Measurements from ENCODE around the gene KRTAP4-16. TPM values are rescaled to one million over a fixed set of nuclear protein-coding genes. Genes with fewer than 3 reads are reported as not detected.

Gene KRTAP4-16
- not detected in 2 replicates for total RNA-seq

GRCh38 chr17:41101586-41102259, at the start of gene KRTAP4-16:
Gene KRTAP4-16, minus strand, starts transcription at chr17:41102209. Its CDS starts 0 bp downstream, at chr17:41102209.

GRCh38 chr17:41149652-41149985, 47.6 kb upstream of the KRTAP4-16 start, which contains the start of gene KRTAP4-5:
Gene KRTAP4-5, minus strand, starts transcription at chr17:41149825. Its CDS starts 58 bp downstream, at chr17:41149767.

GRCh38 chr17:41140360-41141131, 38.5 kb upstream of the KRTAP4-16 start, which contains the start of gene KRTAP4-6:
Gene KRTAP4-6, minus strand, starts transcription at chr17:41140544. Its CDS starts 57 bp downstream, at chr17:41140487.

GRCh38 chr17:41123991-41124371, 22.0 kb upstream of the KRTAP4-16 start, which contains the start of gene KRTAP4-12:
Gene KRTAP4-12, minus strand, starts transcription at chr17:41124182. Its CDS starts 60 bp downstream, at chr17:41124122.

GRCh38 chr17:41117846-41118386, 15.9 kb upstream of the KRTAP4-16 start, which contains the start of gene KRTAP4-11:
Gene KRTAP4-11, minus strand, starts transcription at chr17:41118373. Its CDS starts 58 bp downstream, at chr17:41118315.

GRCh38 chr17:41105347-41105746, 3.3 kb upstream of the KRTAP4-16 start, which contains the start of gene KRTAP4-9:
Gene KRTAP4-9, plus strand, starts transcription at chr17:41105389. Its CDS starts 0 bp downstream, at chr17:41105389.

GRCh38 chr17:41098042-41098441, 4.0 kb downstream of the KRTAP4-16 start, which contains the start of gene KRTAP4-8:
Gene KRTAP4-8, minus strand, starts transcription at chr17:41098142. Its CDS starts 58 bp downstream, at chr17:41098084.

GRCh38 chr17:41084100-41084856, 17.7 kb downstream of the KRTAP4-16 start, which contains the start of gene KRTAP4-7:
Gene KRTAP4-7, plus strand, starts transcription at chr17:41084150. Its CDS starts 57 bp downstream, at chr17:41084207.

GRCh38 chr17:41065829-41066624, 36.0 kb downstream of the KRTAP4-16 start, which contains the start of gene KRTAP2-4:
Gene KRTAP2-4, minus strand, starts transcription at chr17:41065879. Its CDS starts 34 bp downstream, at chr17:41065845.

GRCh38 chr17:41060052-41060604, 41.9 kb downstream of the KRTAP4-16 start, which contains the start of gene KRTAP2-3:
Gene KRTAP2-3, minus strand, starts transcription at chr17:41060114. Its CDS starts 64 bp downstream, at chr17:41060050.

GRCh38 chr17:41055130-41055529, 46.9 kb downstream of the KRTAP4-16 start, which contains the start of gene KRTAP2-2:
Gene KRTAP2-2, minus strand, starts transcription at chr17:41055230. Its CDS starts 19 bp downstream, at chr17:41055211.

Other genes with a start within 250 kb of the KRTAP4-16 start
- not detected in 2 replicates for gene KRT12, start 235.0 kb downstream of the KRTAP4-16 start, total RNA-seq
- gene KRT20, start 217.0 kb downstream of the KRTAP4-16 start, total RNA-seq = not detected in 2 replicates
- gene KRT23, start 164.6 kb downstream of the KRTAP4-16 start, total RNA-seq = under 0.01 TPM in 1 of 2 replicates, not detected in the other
- gene KRT39, start 135.3 kb downstream of the KRTAP4-16 start, total RNA-seq = 0.28 TPM in 1 of 2 replicates, not detected in the other
- not detected in 2 replicates for gene KRT40, start 117.9 kb downstream of the KRTAP4-16 start, total RNA-seq
- gene KRTAP3-3, start 108.0 kb downstream of the KRTAP4-16 start, total RNA-seq = not detected in 2 replicates
- not detected in 2 replicates for gene KRTAP3-2, start 102.3 kb downstream of the KRTAP4-16 start, total RNA-seq
- gene KRTAP3-1, start 93.1 kb downstream of the KRTAP4-16 start, total RNA-seq = not detected in 2 replicates
- 1.9 and 5.1 TPM in 2 replicates for gene KRTAP1-5, start 75.0 kb downstream of the KRTAP4-16 start, total RNA-seq
- not detected in 2 replicates for gene KRTAP1-4, start 72.0 kb downstream of the KRTAP4-16 start, total RNA-seq
- gene KRTAP1-3, start 67.3 kb downstream of the KRTAP4-16 start, total RNA-seq = not detected in 2 replicates
- gene KRTAP1-1, start 60.8 kb downstream of the KRTAP4-16 start, total RNA-seq = under 0.01 TPM in 1 of 2 replicates, not detected in the other
- not detected in 2 replicates for gene KRTAP2-1, start 54.9 kb downstream of the KRTAP4-16 start, total RNA-seq
- not detected in 2 replicates for gene KRTAP2-2, start 47.0 kb downstream of the KRTAP4-16 start, total RNA-seq
- gene KRTAP2-3, start 42.1 kb downstream of the KRTAP4-16 start, total RNA-seq = under 0.01 and 0.77 TPM in 2 replicates
- gene KRTAP2-4, start 36.3 kb downstream of the KRTAP4-16 start, total RNA-seq = 0.28 TPM in 1 of 2 replicates, not detected in the other
- not detected in 2 replicates for gene KRTAP4-7, start 18.1 kb downstream of the KRTAP4-16 start, total RNA-seq
- gene KRTAP4-8, start 4.1 kb downstream of the KRTAP4-16 start, total RNA-seq = not detected in 2 replicates
- gene KRTAP4-9, start 3.2 kb upstream of the KRTAP4-16 start, total RNA-seq = not detected in 2 replicates
- gene KRTAP4-11, start 16.2 kb upstream of the KRTAP4-16 start, total RNA-seq = not detected in 2 replicates
- not detected in 2 replicates for gene KRTAP4-12, start 22.0 kb upstream of the KRTAP4-16 start, total RNA-seq
- gene KRTAP4-6, start 38.3 kb upstream of the KRTAP4-16 start, total RNA-seq = not detected in 2 replicates
- not detected in 2 replicates for gene KRTAP4-5, start 47.6 kb upstream of the KRTAP4-16 start, total RNA-seq
- gene KRTAP4-4, start 58.5 kb upstream of the KRTAP4-16 start, total RNA-seq = not detected in 2 replicates
- gene KRTAP4-3, start 66.0 kb upstream of the KRTAP4-16 start, total RNA-seq = not detected in 2 replicates
- gene KRTAP4-2, start 76.0 kb upstream of the KRTAP4-16 start, total RNA-seq = not detected in 2 replicates
- not detected in 2 replicates for gene KRTAP4-1, start 82.7 kb upstream of the KRTAP4-16 start, total RNA-seq
- gene KRTAP9-1, start 87.7 kb upstream of the KRTAP4-16 start, total RNA-seq = not detected in 2 replicates
- not detected in 2 replicates for gene KRTAP9-2, start 124.4 kb upstream of the KRTAP4-16 start, total RNA-seq
- not detected in 2 replicates for gene KRTAP9-3, start 130.2 kb upstream of the KRTAP4-16 start, total RNA-seq
- not detected in 2 replicates for gene KRTAP9-8, start 135.8 kb upstream of the KRTAP4-16 start, total RNA-seq
- gene KRTAP9-4, start 147.5 kb upstream of the KRTAP4-16 start, total RNA-seq = not detected in 2 replicates
- not detected in 2 replicates for gene KRTAP9-9, start 153.2 kb upstream of the KRTAP4-16 start, total RNA-seq
- not detected in 2 replicates for gene KRTAP9-6, start 163.2 kb upstream of the KRTAP4-16 start, total RNA-seq
- gene KRTAP9-7, start 173.5 kb upstream of the KRTAP4-16 start, total RNA-seq = not detected in 2 replicates
- gene KRTAP29-1, start 200.6 kb upstream of the KRTAP4-16 start, total RNA-seq = not detected in 2 replicates
- not detected in 2 replicates for gene KRTAP16-1, start 207.1 kb upstream of the KRTAP4-16 start, total RNA-seq
- gene KRTAP17-1, start 213.5 kb upstream of the KRTAP4-16 start, total RNA-seq = not detected in 2 replicates
- gene KRT33A, start 248.6 kb upstream of the KRTAP4-16 start, total RNA-seq = not detected in 2 replicates

All from regular cardiac myocyte (primary cell).